HEK293 (cell line): Measurements from ENCODE around the gene PDE6C.

Source experiments
- CTCF ChIA-PET: fragments of 350-600 bp; formaldehyde crosslinking; extraction: SDS; loops from one replicate; lab custom pipeline; 2021; ENCODE audit warnings: antibody characterized with exemption; lab: Yijun Ruan, JAX
- POLR2A ChIA-PET: fragments of 300-600 bp; formaldehyde crosslinking; extraction: SDS; loops from one replicate; lab custom pipeline; 2020; ENCODE audit warnings: antibody characterized with exemption, inconsistent platforms; lab: Yijun Ruan, JAX
- H3K27ac ChIP-seq: fragments of 200-500 bp; sonication (Bioruptor generic); 2 replicates; pipeline ENCODE4 v1.5.1; 2014; ENCODE audit warnings: low read depth, low read length, control low read depth, inconsistent platforms; ENCODE audit errors: extremely low read depth
- H3K36me3 ChIP-seq, 2 experiments: fragments of 200-500 bp in 1 of 2; sonication (Bioruptor generic) in 1 of 2; 1 replicate in 1 of 2; 2 replicates in 1 of 2; pipeline ENCODE4 v1.5.1; 2014 to 2017; ENCODE audit warnings: inconsistent platforms in 2 of 2, low read length in 2 of 2; ENCODE audit not compliant: control insufficient read depth in 2 of 2, insufficient read depth in 1 of 2
- H3K4me1 ChIP-seq: fragments of 200-500 bp; sonication (Bioruptor generic); 2 replicates; pipeline ENCODE4 v1.5.1; 2014; ENCODE audit warnings: mild to moderate bottlenecking, low read length, inconsistent platforms; ENCODE audit not compliant: control insufficient read depth, insufficient read depth
- H3K4me3 ChIP-seq: 2 replicates; pipeline ENCODE4 v1.5.1; 2011; ENCODE audit warnings: low read depth, mild to moderate bottlenecking, control low read depth, low read length, moderate library complexity
- H3K9me3 ChIP-seq: fragments of 200-500 bp; sonication (Bioruptor generic); 2 replicates; pipeline ENCODE4 v1.5.1; 2014; ENCODE audit warnings: low read depth, low read length, inconsistent platforms; ENCODE audit not compliant: control insufficient read depth, insufficient read depth
- BCL11B ChIP-seq: fragments of 450-650 bp; formaldehyde crosslinking; IDR thresholded peaks from 2 replicates; pipeline ENCODE4 v1.5.1; 2016; ENCODE audit warnings: low read depth, missing biosample characterization, missing genetic modification characterization
- EGR2 ChIP-seq: fragments of 450-650 bp; formaldehyde crosslinking; IDR thresholded peaks from 2 replicates; pipeline ENCODE4 v1.5.1; 2016; ENCODE audit warnings: low read depth, missing biosample characterization, missing genetic modification characterization
- GLI2 ChIP-seq: fragments of 450-650 bp; formaldehyde crosslinking; IDR thresholded peaks from 2 replicates; pipeline ENCODE4; 2017; ENCODE audit warnings: missing biosample characterization, missing genetic modification characterization, low read depth, borderline replicate concordance
- IKZF3 ChIP-seq: fragments of 450-650 bp; IDR thresholded peaks from 2 replicates; pipeline ENCODE4 v1.5.0; 2018; ENCODE audit warnings: missing biosample characterization, mild to moderate bottlenecking, missing genetic modification characterization, moderate library complexity
- KLF9 ChIP-seq: fragments of 450-650 bp; formaldehyde crosslinking; IDR thresholded peaks from 2 replicates; pipeline ENCODE4 v1.5.1; 2016; ENCODE audit warnings: missing biosample characterization, missing genetic modification characterization, low read depth
- SETDB1 ChIP-seq: IDR thresholded peaks from one replicate; pipeline ENCODE4 v1.6.1; 2017; ENCODE audit warnings: mild to moderate bottlenecking, low read length, moderate library complexity, mixed read lengths; ENCODE audit not compliant: insufficient read length
- YY1 ChIP-seq: fragments of 450-650 bp; formaldehyde crosslinking; IDR thresholded peaks from 2 replicates; pipeline ENCODE4 v1.5.1; 2018; ENCODE audit warnings: missing biosample characterization, missing genetic modification characterization
- ZBTB21 ChIP-seq: fragments of 450-650 bp; formaldehyde crosslinking; IDR thresholded peaks from 2 replicates; pipeline ENCODE4 v1.5.1; 2017; ENCODE audit warnings: missing biosample characterization, missing genetic modification characterization
- ZBTB8A ChIP-seq: fragments of 450-650 bp; formaldehyde crosslinking; IDR thresholded peaks from 2 replicates; pipeline ENCODE4 v1.5.1; 2016; ENCODE audit warnings: missing biosample characterization, missing genetic modification characterization
- ZNF174 ChIP-seq: fragments of 450-650 bp; formaldehyde crosslinking; IDR thresholded peaks from 2 replicates; pipeline ENCODE4 v1.5.0; 2017; ENCODE audit warnings: missing biosample characterization, mild to moderate bottlenecking, missing genetic modification characterization
- ZNF239 ChIP-seq: fragments of 450-650 bp; formaldehyde crosslinking; IDR thresholded peaks from 2 replicates; pipeline ENCODE4 v1.5.1; 2016; ENCODE audit warnings: missing biosample characterization, missing genetic modification characterization
- ZNF292 ChIP-seq: fragments of 450-650 bp; formaldehyde crosslinking; IDR thresholded peaks from 2 replicates; pipeline ENCODE4 v1.5.1; 2016; ENCODE audit warnings: low read depth, missing biosample characterization, missing genetic modification characterization, borderline replicate concordance
- ZNF311 ChIP-seq: fragments of 450-650 bp; formaldehyde crosslinking; IDR thresholded peaks from 2 replicates; pipeline ENCODE4 v1.5.1; 2017; ENCODE audit warnings: missing biosample characterization, missing genetic modification characterization, borderline replicate concordance
- ZNF416 ChIP-seq: fragments of 450-650 bp; formaldehyde crosslinking; IDR thresholded peaks from 2 replicates; pipeline ENCODE4 v1.5.1; 2016; ENCODE audit warnings: missing biosample characterization, missing genetic modification characterization
- ZNF426 ChIP-seq: fragments of 450-650 bp; formaldehyde crosslinking; IDR thresholded peaks from 2 replicates; pipeline ENCODE4 v1.5.1; 2017; ENCODE audit warnings: missing biosample characterization, missing genetic modification characterization, mild to moderate bottlenecking, inconsistent platforms, moderate library complexity
- ZNF473 ChIP-seq: fragments of 450-650 bp; formaldehyde crosslinking; IDR thresholded peaks from 2 replicates; pipeline ENCODE4 v1.5.1; 2017; ENCODE audit warnings: missing biosample characterization, missing genetic modification characterization
- ZNF621 ChIP-seq: fragments of 450-650 bp; formaldehyde crosslinking; IDR thresholded peaks from 2 replicates; pipeline ENCODE4 v1.5.1; 2017; ENCODE audit warnings: missing biosample characterization, missing genetic modification characterization
- ZNF843 ChIP-seq: fragments of 450-650 bp; formaldehyde crosslinking; IDR thresholded peaks from 2 replicates; pipeline ENCODE4 v1.5.1; 2016; ENCODE audit warnings: missing biosample characterization, missing genetic modification characterization
- ZSCAN30 ChIP-seq: fragments of 450-650 bp; IDR thresholded peaks from 2 replicates; pipeline ENCODE4 v1.5.1; 2018; ENCODE audit warnings: missing biosample characterization, mild to moderate bottlenecking, missing genetic modification characterization, moderate library complexity
- ZXDB ChIP-seq: fragments of 450-650 bp; formaldehyde crosslinking; IDR thresholded peaks from 2 replicates; pipeline ENCODE4 v1.5.1; 2016; ENCODE audit warnings: missing biosample characterization, missing genetic modification characterization
- TF ChIP-seq, protein P1 (sequence below): fragments of 450-650 bp; formaldehyde crosslinking; IDR thresholded peaks from 2 replicates; pipeline ENCODE4 v1.5.1; 2016; ENCODE audit warnings: missing biosample characterization, missing genetic modification characterization
- TF ChIP-seq, protein P2 (sequence below): fragments of 450-650 bp; formaldehyde crosslinking; IDR thresholded peaks from 2 replicates; pipeline ENCODE4 v1.5.1; 2016; ENCODE audit warnings: missing biosample characterization, missing genetic modification characterization
- TF ChIP-seq, protein P3 (sequence below): fragments of 450-650 bp; formaldehyde crosslinking; IDR thresholded peaks from 2 replicates; pipeline ENCODE4 v1.5.1; 2016; ENCODE audit warnings: missing biosample characterization, missing genetic modification characterization
- TF ChIP-seq, protein P4 (sequence below): fragments of 450-650 bp; formaldehyde crosslinking; IDR thresholded peaks from 2 replicates; pipeline ENCODE4 v1.5.1; 2016; ENCODE audit warnings: missing biosample characterization, missing genetic modification characterization

Gene PDE6C

DNA sequence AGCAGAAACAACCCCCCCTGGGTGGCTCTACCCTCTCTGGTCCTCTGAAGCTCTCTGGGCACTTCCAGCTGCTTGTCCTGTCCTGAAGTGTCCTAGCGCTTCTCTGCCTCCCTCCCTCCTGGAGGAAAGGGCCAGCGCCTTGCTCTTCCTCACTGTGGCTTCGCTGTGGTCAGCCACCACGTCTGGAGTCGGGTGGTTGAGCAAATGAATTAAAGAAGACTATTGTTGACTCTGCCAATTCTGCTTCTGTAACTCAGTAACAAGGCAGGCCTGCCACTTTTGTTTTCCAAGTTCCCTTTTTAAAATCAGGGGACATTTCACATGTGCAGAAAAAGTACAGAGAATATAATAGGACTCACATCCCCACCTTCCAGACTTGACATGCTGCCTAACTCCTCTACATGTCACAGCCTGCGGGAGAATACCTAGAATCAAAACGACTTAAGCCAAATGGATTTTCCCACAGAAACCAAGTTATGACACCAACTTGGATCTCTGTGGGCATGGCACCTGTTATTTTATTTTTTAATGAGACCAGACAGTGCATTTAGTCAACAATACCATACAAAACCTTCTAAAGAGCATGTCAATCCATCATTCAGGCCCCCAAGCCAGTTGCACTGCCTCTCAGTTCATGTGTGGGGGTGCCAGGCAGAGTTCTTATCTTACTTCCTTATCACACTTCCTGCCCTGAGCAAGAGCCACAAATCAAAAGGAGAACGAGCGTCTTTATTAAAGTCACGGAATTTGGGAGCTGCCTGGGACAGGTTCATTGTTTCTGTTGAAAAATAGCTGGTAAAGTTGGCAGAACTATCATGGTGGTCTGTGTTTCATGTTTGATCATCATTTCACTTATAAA lies 39.1 kb upstream of the PDE6C start (continued):
- TF ChIP-seq SETDB1 (no peak), BCL11B (tag by site-specific recombination) (no peak), ZNF174 (tag by site-specific recombination) (no peak), ZNF426 (tag by site-specific recombination) (no peak), ZBTB8A (tag by site-specific recombination) (no peak)
- TF ChIP-seq, all 188 proteins: peak for 0

DNA sequence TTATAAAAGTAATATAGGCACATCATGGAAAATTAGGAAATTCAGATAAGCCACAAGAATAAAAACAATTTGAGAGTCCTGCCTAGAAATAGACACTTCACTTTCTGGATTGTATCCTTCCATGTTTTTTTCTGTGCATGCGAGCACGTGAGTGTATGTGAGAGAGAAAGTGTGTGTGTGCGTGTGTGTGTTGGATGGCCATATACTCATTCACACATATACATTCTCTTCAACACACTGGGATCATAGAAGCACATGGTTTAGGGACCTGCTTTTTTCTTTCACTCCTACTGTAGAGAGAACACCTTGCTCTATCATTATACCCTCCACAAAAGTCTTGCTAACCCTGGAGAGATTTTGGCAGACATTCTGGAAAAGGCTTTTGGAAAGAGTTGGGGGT lies 38.4 kb upstream of the PDE6C start:
- Histone ChIP-seq H3K36me3 (no peaks in the 10 kb centered on the region), H3K9me3 (no peaks in the 10 kb centered on the region)
- TF ChIP-seq ZNF473 (no peak), EGR2 (tag by site-specific recombination) (no peak), IKZF3 (tag by site-specific recombination) (no peak), ZSCAN30 (no peak), KLF9 (tag by site-specific recombination) (no peak), GLI2 (no peak), YY1 (tag by site-specific recombination) (no peak), ZNF843 (tag by site-specific recombination) (no peak), ZNF239 (no peak)
- TF ChIP-seq, protein P1, sequence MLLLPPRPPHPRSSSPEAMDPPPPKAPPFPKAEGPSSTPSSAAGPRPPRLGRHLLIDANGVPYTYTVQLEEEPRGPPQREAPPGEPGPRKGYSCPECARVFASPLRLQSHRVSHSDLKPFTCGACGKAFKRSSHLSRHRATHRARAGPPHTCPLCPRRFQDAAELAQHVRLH (tag by site-specific recombination), result no peak
- TF ChIP-seq, protein P2, sequence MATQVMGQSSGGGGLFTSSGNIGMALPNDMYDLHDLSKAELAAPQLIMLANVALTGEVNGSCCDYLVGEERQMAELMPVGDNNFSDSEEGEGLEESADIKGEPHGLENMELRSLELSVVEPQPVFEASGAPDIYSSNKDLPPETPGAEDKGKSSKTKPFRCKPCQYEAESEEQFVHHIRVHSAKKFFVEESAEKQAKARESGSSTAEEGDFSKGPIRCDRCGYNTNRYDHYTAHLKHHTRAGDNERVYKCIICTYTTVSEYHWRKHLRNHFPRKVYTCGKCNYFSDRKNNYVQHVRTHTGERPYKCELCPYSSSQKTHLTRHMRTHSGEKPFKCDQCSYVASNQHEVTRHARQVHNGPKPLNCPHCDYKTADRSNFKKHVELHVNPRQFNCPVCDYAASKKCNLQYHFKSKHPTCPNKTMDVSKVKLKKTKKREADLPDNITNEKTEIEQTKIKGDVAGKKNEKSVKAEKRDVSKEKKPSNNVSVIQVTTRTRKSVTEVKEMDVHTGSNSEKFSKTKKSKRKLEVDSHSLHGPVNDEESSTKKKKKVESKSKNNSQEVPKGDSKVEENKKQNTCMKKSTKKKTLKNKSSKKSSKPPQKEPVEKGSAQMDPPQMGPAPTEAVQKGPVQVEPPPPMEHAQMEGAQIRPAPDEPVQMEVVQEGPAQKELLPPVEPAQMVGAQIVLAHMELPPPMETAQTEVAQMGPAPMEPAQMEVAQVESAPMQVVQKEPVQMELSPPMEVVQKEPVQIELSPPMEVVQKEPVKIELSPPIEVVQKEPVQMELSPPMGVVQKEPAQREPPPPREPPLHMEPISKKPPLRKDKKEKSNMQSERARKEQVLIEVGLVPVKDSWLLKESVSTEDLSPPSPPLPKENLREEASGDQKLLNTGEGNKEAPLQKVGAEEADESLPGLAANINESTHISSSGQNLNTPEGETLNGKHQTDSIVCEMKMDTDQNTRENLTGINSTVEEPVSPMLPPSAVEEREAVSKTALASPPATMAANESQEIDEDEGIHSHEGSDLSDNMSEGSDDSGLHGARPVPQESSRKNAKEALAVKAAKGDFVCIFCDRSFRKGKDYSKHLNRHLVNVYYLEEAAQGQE (tag by site-specific recombination), result no peak
- TF ChIP-seq, all 188 proteins: peak for 0
- ChIA-PET POLR2A (no interaction called here), CTCF (interaction anchor here (0.8 to 1.2 kb wide), 2 partner anchors 19 to 62 kb away, joined by 3 to 4 read pairs; no protein-coding TSS in a partner anchor)
- H3K27ac ChIP-seq, result no peak overlapping the region
- H3K4me1 ChIP-seq, result peaks cover 6% of the 10 kb centered on the region; the same call in 1 of the 2 replicates
- no peak overlapping the region for H3K4me3 ChIP-seq

DNA sequence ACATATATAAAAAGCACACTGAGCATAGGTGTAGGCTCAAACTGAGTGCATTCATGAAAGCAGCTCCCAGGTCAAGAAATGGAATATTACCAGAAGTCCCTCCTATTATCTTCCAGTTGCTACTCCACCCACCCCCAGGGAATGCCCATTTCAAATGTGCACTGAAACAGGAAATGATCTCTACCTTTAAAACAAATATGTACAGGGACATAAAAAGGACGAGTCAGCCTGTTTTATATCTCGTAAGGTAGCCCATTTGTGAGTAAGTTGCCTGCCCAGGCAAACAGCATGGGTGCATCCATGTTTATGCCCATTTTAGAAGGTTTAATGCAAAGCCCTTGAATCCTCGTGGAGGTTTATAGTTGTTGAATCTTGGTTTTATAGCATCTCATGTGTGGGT lies 35.4 kb upstream of the PDE6C start:
- no peak overlapping the region for H3K4me3 ChIP-seq
- CTCF ChIA-PET, result interaction anchor here (0.6 to 2.6 kb wide), 2 partner anchors 22 to 38 kb away, joined by 3 to 10 read pairs; no protein-coding TSS in a partner anchor
- TF ChIP-seq, protein P3, sequence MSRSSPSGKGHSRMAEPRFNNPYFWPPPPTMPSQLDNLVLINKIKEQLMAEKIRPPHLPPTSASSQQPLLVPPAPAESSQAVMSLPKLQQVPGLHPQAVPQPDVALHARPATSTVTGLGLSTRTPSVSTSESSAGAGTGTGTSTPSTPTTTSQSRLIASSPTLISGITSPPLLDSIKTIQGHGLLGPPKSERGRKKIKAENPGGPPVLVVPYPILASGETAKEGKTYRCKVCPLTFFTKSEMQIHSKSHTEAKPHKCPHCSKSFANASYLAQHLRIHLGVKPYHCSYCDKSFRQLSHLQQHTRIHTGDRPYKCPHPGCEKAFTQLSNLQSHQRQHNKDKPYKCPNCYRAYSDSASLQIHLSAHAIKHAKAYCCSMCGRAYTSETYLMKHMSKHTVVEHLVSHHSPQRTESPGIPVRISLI (tag by site-specific recombination), result no peak
- TF ChIP-seq ZNF311 (no peak), ZNF416 (no peak), ZNF621 (no peak), ZXDB (no peak), ZNF292 (tag by site-specific recombination) (no peak), ZBTB21 (tag by site-specific recombination) (no peak), ZNF174 (tag by site-specific recombination) (no peak)
- TF ChIP-seq, protein P4, sequence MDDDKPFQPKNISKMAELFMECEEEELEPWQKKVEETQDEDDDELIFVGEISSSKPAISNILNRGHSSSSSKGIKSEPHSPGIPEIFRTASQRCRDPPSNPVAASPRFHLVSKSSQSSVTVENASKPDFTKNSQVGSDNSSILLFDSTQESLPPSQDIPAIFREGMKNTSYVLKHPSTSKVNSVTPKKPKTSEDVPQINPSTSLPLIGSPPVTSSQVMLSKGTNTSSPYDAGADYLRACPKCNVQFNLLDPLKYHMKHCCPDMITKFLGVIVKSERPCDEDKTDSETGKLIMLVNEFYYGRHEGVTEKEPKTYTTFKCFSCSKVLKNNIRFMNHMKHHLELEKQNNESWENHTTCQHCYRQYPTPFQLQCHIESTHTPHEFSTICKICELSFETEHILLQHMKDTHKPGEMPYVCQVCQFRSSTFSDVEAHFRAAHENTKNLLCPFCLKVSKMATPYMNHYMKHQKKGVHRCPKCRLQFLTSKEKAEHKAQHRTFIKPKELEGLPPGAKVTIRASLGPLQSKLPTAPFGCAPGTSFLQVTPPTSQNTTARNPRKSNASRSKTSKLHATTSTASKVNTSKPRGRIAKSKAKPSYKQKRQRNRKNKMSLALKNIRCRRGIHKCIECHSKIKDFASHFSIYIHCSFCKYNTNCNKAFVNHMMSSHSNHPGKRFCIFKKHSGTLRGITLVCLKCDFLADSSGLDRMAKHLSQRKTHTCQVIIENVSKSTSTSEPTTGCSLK (tag by site-specific recombination), result no peak
- TF ChIP-seq, all 188 proteins: peak for 0
- Histone ChIP-seq H3K36me3 (no peaks in the 10 kb centered on the region), H3K27ac (no peak overlapping the region), H3K4me1 (peaks cover 6% of the 10 kb centered on the region; the same call in 1 of the 2 replicates), H3K9me3 (no peaks in the 10 kb centered on the region)
- POLR2A ChIA-PET, result no interaction called here
